Effector CD4-positive, alpha-beta T cell (primary cell): ENCODE results near the gene BICD2.
"Not testable (repeated sequence)": the region's sequence is repeated elsewhere in the genome, so short reads cannot be mapped to it uniquely, and the experiment has no call there.

ENCODE experiments used
- DNase-seq: peaks from one replicate; pipeline ENCODE4 v3.0.0-alpha.2; 2020

Gene BICD2

GRCh38 chr9:92770360-92770995 lies 5.8 kb upstream of the BICD2 start:
- no peak for DNase-seq

DNA sequence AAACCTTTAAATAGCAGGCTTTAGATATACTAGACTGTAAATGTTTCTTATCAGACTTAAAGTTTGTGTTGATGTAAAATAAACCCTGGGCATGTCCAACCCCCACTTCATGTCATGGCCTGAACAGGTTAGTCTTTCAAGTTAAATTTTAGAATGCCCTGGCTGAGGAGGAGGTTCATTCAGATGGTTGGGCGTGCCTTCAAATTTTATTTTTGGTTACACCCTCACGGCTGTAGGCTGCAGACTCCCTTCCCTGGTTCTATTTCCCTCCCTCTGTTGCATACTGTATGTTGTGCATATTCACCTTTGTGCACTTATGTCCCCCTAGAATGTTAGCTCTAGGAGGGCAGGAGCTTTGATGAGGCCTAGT lies 5.3 kb upstream of the BICD2 start:
- no peak for DNase-seq

DNA sequence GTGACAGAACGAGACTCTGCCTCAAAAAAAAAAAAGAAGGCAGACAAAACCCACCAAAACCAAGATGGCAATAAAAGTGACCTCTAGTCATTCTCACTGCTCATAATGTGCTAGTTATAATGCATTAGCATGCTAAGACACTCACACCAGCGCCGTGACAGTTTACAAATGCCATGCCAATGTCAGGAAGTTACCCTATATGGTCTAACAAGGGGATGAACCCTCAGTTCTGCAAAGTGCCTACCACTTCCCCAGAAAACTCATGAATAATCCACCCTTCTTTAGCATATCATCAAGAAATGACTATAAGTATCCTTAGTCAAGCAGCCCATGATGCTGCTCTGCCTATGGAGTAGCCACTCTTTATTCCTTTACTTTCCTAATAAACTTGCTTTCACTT lies 4.7 kb upstream of the BICD2 start:
- no peak for DNase-seq

- DNase-seq, result not testable (repeated sequence)
Measured at GRCh38 chr9:92768816-92769215, 4.2 kb upstream of the BICD2 start.

GRCh38 chr9:92767066-92768054 lies 2.7 kb upstream of the BICD2 start:
- no peak for DNase-seq

DNA sequence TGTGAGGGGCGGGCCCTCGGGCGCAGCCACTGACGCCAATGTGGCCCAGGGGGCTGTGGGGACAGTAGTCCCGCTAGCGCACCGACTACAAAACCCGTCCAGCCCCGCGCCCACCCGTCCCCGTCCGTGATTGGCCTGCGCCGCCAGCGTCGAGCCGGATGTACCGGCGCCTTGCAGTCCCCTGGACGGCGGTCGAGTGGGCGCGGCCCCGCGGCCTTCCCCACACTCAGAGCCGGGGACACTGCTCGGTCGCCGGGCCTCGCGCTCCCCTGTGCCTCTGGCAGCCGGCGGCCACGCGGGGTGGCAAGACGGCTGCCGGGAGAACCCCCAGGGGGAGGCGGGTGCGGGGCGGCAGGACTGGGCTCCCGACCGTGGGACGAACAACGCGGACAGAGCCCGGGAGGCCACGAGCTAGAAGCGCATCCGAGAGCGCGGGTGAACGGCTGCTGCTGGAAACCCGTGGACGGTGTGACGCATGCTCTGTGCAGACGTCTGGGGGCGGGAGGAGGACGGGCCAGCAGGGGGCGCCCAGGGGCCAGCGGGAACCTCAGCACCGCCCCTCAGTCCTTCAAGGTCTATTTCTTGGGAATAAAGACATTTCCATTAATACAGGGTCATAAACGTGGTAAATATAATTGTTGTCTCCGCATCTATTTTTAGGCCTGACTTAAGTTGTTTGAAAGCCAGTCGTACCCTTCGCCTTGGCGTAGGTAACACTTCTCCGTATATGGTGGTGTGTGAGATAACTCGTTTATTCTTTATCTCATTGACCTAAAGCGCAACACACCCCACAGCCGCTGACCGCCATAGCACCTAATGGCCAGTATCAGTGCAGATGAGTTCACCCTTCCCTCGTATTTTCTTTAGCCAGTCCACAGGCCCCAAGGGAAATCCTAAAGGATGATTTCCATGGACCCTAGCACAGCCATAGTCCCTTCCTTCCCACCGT lies 629 bp upstream of the BICD2 start:
- DNase-seq, result peak; percentile 95

- DNase-seq, result no peak
Measured at GRCh38 chr9:92763721-92764380, 782 bp downstream of the BICD2 start.

DNA sequence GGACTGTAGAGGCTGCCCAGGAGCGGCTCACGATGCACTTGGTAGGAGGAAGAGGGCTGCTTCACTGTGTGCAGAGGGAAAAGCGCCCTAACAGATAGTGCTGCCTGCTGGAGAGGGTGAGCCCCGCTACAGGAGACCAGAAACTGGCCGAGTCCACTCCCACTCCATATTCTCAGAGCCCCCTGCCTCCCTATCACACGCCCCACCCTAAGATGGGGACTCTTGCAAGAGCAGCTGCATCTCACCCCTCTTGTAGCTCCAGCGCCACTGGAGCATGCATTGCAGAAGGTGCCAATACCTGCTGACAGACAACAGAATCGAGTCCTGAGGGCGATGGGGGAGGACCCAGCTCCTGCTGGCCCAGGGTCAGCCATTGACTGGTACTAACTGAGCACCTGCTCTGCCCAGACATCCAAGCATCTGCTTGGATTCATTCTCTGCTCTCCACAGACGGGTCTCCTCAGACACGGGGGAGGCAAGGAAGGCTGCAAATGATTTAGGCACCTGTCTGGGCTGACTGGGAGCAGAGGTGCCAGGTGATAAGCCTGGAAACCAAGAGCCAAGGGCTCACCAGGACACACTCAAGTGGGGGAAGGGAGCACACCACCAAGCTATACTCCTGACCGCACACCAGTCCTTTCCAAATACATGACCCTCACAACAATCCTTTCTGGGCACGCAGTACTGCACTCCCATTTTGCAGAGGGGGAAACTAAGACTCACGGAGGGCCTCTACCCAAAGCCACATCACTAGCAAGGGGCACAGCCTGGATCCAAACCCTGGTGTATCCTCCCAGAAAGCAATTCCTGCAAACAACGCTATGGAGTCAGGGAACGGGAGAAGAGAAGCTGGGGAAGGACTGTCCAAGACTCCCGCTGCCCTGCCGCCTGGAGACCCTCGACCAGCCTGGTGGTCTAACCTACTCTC lies 1.6 kb downstream of the BICD2 start:
- no peak for DNase-seq

- DNase-seq, result no peak
Measured at GRCh38 chr9:92762196-92762595, 2.4 kb downstream of the BICD2 start.

DNA sequence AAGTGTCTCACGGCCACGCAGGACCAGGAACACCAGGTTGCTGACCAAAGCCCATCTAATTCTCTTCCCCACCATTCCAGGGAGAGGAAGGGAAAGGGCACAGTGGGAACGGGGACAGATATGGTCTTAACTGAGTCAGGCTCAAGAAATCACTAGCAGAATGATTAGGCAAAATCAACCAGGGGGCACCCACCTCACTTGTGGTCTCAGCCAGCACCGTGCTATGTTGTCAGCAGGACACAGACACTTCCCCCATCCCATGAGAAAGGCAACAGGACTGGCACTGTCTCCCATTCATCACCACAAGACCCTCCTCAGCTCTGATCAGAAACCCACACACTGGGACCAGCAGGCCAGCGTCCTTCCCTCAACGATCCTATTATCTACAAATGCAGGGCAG lies 2.9 kb downstream of the BICD2 start:
- no peak for DNase-seq

DNA sequence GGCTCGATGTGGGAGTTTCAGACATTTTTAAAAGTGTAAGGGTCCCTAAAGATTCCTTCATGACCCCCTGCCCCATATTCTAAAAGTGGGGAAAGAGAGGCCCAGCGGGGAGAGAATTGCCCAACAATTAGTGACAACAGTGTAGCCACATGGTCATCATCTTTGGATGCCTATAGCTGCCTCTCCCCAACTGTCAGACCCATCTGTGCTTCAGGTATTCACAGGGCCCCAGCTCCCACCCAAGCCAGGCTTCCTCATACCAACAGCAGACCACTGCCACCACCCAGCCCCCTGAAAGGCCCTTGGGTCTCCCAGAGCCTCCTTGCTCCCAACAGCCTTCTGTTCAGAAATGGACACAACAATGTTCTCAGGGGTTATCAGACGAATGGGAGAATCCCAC lies 4.1 kb downstream of the BICD2 start:
- no peak for DNase-seq

- no peak for DNase-seq
Measured at GRCh38 chr9:92760070-92760469, 4.6 kb downstream of the BICD2 start.

- no peak for DNase-seq
Measured at GRCh38 chr9:92759446-92759845, 5.2 kb downstream of the BICD2 start.

DNA sequence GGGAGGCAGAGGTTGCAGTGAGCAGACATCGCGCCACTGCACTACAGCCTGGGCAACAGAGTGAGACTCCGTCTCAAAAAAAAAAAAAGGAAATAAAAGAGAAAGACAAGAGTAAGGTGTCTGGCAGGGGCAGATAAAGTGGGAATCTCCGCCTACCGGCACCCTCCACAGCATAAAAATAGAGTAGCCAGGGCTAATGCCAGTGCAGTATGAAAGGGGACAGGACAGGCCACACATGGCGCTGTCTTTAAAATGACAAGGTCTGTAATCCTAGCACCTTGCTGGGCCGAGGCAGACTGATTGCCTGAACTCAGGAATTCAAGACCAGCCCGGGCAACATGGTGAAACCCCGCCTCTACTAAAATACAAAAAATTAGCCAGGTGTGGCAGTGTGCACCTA lies 7.8 kb downstream of the BICD2 start:
- DNase-seq, result no peak

- no peak for DNase-seq
Measured at GRCh38 chr9:92754091-92754745, 10.4 kb downstream of the BICD2 start.

GRCh38 chr9:92752812-92753404 lies 11.7 kb downstream of the BICD2 start:
- no peak for DNase-seq

GRCh38 chr9:92749934-92750315 lies 14.7 kb downstream of the BICD2 start:
- DNase-seq, result no peak

GRCh38 chr9:92749071-92749933 lies 15.3 kb downstream of the BICD2 start:
- DNase-seq, result no peak

DNA sequence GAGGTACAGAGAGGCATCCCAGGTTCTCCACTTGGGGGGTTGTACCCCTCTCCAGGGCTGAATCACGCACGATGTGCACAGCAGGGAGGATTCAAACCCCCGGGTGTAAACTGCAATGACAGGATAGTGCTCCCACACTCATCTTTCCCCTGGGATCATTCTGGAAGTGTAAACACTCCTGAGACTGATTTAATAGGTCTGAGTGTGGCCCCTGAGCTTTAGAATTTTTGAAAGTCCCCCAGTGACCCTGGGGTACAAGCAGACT lies 16.5 kb downstream of the BICD2 start:
- DNase-seq, result no peak
